Gastroesophageal sphincter (tissue), 4 donors: ENCODE results near the gene DMD. TPM values are rescaled to one million over a fixed set of nuclear protein-coding genes. Genes with fewer than 3 reads are reported as not detected.

ENCODE experiments used
- ATAC-seq: fragments of 150-250 bp; one replicate; pipeline ENCODE4 v1.9.1; 2016; ENCODE audit warnings: mild to moderate bottlenecking, moderate library complexity
- H3K27ac ChIP-seq, 4 donors: fragments of 200-600 bp; sonication (generic) in 3 of 4; 1 replicate in 3 of 4; 2 replicates in 1 of 4; pipeline ENCODE4 v1.5.1; 2016 to 2019
- H3K27me3 ChIP-seq: fragments of 200-600 bp; sonication (generic); one replicate; pipeline ENCODE4 v1.5.1; 2019
- H3K36me3 ChIP-seq, 2 donors: fragments of 200-600 bp; sonication (generic); one replicate each; pipeline ENCODE4 v1.5.1; 2019; ENCODE audit warnings: control low read depth in 1 of 2
- H3K4me1 ChIP-seq, 3 donors: fragments of 200-600 bp; sonication (generic); 1 replicate in 2 of 3; 2 replicates in 1 of 3; pipeline ENCODE4 v1.5.1; 2016 to 2019; ENCODE audit warnings: control low read depth in 2 of 3
- H3K4me3 ChIP-seq, 2 donors: fragments of 200-600 bp; sonication (generic); one replicate each; pipeline ENCODE4 v1.5.1; 2019; ENCODE audit warnings: mild to moderate bottlenecking in 1 of 2, moderate library complexity in 1 of 2
- H3K9me3 ChIP-seq, 3 donors: fragments of 200-600 bp; sonication (generic); one replicate each; pipeline ENCODE4 v1.5.1; 2017 to 2019; ENCODE audit warnings: control low read depth in 2 of 3
- EP300 ChIP-seq: sonication (generic); formaldehyde crosslinking; IDR thresholded peaks from one replicate; pipeline ENCODE4 v1.6.1; 2017; ENCODE audit warnings: antibody characterized with exemption, mild to moderate bottlenecking
- POLR2A ChIP-seq, 2 donors: fragments of 450-650 bp; IDR thresholded peaks; one replicate each; pipeline ENCODE4 v1.6.1; 2017; ENCODE audit warnings: antibody characterized with exemption in 2 of 2, mild to moderate bottlenecking in 2 of 2, moderate library complexity in 1 of 2
- POLR2AphosphoS5 ChIP-seq: sonication (generic); formaldehyde crosslinking; IDR thresholded peaks from one replicate; pipeline ENCODE4 v1.6.1; 2017; ENCODE audit warnings: antibody characterized with exemption
- WGBS, 2 donors: methylation state at CpG; one replicate each; pipeline ENCODE4 v1.1.5; 2018; ENCODE audit warnings: low coverage in 1 of 2; 5-methylcytosine and 5-hydroxymethylcytosine counted together
- total RNA-seq, 4 donors: library from RNA; depleted of rRNA; stranded (reverse); fragments of >200 nt; gene quantifications; one replicate each; pipeline ENCODE4 v1.1.0, GENCODE V29; 2016
- TF ChIP-seq, protein P1 (sequence below), 4 experiments: fragments of 200-600 bp in 2 of 4; fragments of 450-650 bp in 2 of 4; sonication (generic) in 1 of 4; IDR thresholded peaks; one replicate each; pipeline ENCODE4 v1.5.1; 2017 to 2019; ENCODE audit warnings: antibody characterized with exemption in 4 of 4, mild to moderate bottlenecking in 2 of 4, moderate library complexity in 2 of 4

Gene DMD
- total RNA-seq, 4 donors from 2014 or later = 111 to 225 (median 183) TPM

GRCh38 chrX:32894679-32895078 lies 316.7 kb downstream of the DMD start:
- H3K4me1 ChIP-seq = no peaks in the 10 kb centered on the region
- no peak overlapping the region for H3K27ac ChIP-seq
- H3K36me3 ChIP-seq = no peaks in the 10 kb centered on the region
- no peaks in the 10 kb centered on the region for H3K27me3 ChIP-seq
- 96 to 100% methylated on average over 1 to 5 of the region's 7 CpGs for WGBS, 2 donors
- no peaks in the 10 kb centered on the region for H3K9me3 ChIP-seq
- TF ChIP-seq POLR2AphosphoS5 = no peak
- TF ChIP-seq EP300 = no peak
- no peak for TF ChIP-seq POLR2A (IDR thresholded peaks at IDR 0.05)
- TF ChIP-seq, protein P1, sequence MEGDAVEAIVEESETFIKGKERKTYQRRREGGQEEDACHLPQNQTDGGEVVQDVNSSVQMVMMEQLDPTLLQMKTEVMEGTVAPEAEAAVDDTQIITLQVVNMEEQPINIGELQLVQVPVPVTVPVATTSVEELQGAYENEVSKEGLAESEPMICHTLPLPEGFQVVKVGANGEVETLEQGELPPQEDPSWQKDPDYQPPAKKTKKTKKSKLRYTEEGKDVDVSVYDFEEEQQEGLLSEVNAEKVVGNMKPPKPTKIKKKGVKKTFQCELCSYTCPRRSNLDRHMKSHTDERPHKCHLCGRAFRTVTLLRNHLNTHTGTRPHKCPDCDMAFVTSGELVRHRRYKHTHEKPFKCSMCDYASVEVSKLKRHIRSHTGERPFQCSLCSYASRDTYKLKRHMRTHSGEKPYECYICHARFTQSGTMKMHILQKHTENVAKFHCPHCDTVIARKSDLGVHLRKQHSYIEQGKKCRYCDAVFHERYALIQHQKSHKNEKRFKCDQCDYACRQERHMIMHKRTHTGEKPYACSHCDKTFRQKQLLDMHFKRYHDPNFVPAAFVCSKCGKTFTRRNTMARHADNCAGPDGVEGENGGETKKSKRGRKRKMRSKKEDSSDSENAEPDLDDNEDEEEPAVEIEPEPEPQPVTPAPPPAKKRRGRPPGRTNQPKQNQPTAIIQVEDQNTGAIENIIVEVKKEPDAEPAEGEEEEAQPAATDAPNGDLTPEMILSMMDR (IDR thresholded peaks at IDR 0.05) = no peak
- no peak for ATAC-seq
- no peak overlapping the region for H3K4me3 ChIP-seq

DNA sequence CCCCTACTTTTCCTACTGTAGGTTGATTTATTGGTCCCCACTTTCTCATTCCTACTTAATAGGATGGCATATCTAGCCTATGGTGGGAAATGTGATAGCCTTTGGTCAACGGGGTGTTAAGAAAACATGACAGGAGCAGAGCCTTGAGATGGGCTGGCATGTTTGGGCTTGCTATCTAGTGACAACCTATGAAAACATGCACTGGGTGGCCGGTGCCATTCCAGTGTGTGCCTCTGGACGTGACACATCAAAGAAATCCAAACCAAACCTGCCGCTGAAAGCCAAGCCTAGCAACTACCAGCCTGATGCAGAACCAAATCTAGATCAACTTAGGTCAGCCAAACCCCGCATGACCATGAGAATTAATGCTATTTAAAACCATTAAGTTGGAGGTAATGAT lies 317.6 kb downstream of the DMD start:
- no peaks in the 10 kb centered on the region for H3K27me3 ChIP-seq
- no peaks in the 10 kb centered on the region for H3K36me3 ChIP-seq
- WGBS, 2 donors = 43 to 84% methylated on average over 1 to 5 of the region's 5 CpGs
- H3K9me3 ChIP-seq = no peaks in the 10 kb centered on the region
- ATAC-seq = no peak
- H3K4me1 ChIP-seq = no peaks in the 10 kb centered on the region
- no peak overlapping the region for H3K27ac ChIP-seq
- TF ChIP-seq POLR2AphosphoS5 (no peak), POLR2A (IDR thresholded peaks at IDR 0.05) (no peak)
- TF ChIP-seq, protein P1 (IDR thresholded peaks at IDR 0.05) = no peak
- no peak overlapping the region for H3K4me3 ChIP-seq

DNA sequence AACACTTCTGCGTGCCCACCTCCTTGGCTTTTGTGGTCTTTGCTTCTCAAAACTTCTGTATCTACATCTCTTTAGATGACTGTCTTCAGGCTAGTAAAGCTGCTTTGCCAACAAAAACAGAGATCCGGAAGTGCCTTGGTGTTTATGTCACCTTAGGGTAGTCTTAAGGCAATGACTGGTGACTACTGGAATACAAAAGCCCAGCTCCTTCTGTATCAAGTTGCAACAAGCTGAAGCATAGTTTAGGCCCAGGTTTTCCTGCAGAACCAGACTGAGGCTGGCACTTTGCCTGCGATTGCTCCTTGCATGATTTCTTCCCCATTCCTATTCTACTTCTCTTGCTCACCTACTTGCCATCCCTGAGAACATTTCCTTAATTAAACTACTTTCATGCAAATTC lies 333.8 kb downstream of the DMD start:
- Histone ChIP-seq H3K4me3 (no peak overlapping the region), H3K36me3 (no peaks in the 10 kb centered on the region), H3K27ac (no peak overlapping the region), H3K4me1 (no peaks in the 10 kb centered on the region), H3K27me3 (no peaks in the 10 kb centered on the region), H3K9me3 (no peaks in the 10 kb centered on the region)
- ATAC-seq = no peak
- no peak for TF ChIP-seq POLR2AphosphoS5
- TF ChIP-seq POLR2A (IDR thresholded peaks at IDR 0.05) = no peak
- no peak for TF ChIP-seq EP300
- TF ChIP-seq, protein P1 (IDR thresholded peaks at IDR 0.05) = no peak
- WGBS, 2 donors = 72 to 86% methylated on average over 2 to 3 of the region's 3 CpGs

- 83 to 88% methylated on average over 4 of the region's 4 CpGs for WGBS, 2 donors
- Histone ChIP-seq H3K4me3 (no peak overlapping the region), H3K4me1 (no peaks in the 10 kb centered on the region), H3K9me3 (no peaks in the 10 kb centered on the region), H3K27ac (no peak overlapping the region), H3K27me3 (no peaks in the 10 kb centered on the region), H3K36me3 (no peaks in the 10 kb centered on the region)
- no peak for TF ChIP-seq POLR2A (IDR thresholded peaks at IDR 0.05)
- no peak for TF ChIP-seq EP300
- TF ChIP-seq POLR2AphosphoS5 = no peak
- TF ChIP-seq, protein P1 (IDR thresholded peaks at IDR 0.05) = no peak
- no peak for ATAC-seq
These were observed 336.5 kb downstream of the DMD start for GRCh38 chrX:32874839-32875238.

GRCh38 chrX:32873786-32874185 lies 337.6 kb downstream of the DMD start:
- no peak for ATAC-seq
- H3K36me3 ChIP-seq = no peaks in the 10 kb centered on the region
- no peaks in the 10 kb centered on the region for H3K9me3 ChIP-seq
- H3K4me3 ChIP-seq = no peak overlapping the region
- no peak for TF ChIP-seq POLR2A (IDR thresholded peaks at IDR 0.05)
- TF ChIP-seq POLR2AphosphoS5 = no peak
- TF ChIP-seq EP300 = no peak
- H3K4me1 ChIP-seq = no peaks in the 10 kb centered on the region
- no peak overlapping the region for H3K27ac ChIP-seq
- WGBS, 2 donors = 80 to 83% methylated on average over 1 to 2 of the region's 2 CpGs
- no peaks in the 10 kb centered on the region for H3K27me3 ChIP-seq
